NCI-H524 (cell line): Measurements from ENCODE around the gene BIRC5.
A peak's percentile ranks its signal among the peaks of the same experiment; 100 is the strongest.
"Not testable (repeated sequence)": the region's sequence is repeated elsewhere in the genome, so short reads cannot be mapped to it uniquely, and the experiment has no call there.

Experiments used
- DNase-seq, 2 experiments: peaks; one replicate each; lab custom pipeline; 2025; lab: John Stamatoyannopoulos, UW

BIRC5 gene

DNA sequence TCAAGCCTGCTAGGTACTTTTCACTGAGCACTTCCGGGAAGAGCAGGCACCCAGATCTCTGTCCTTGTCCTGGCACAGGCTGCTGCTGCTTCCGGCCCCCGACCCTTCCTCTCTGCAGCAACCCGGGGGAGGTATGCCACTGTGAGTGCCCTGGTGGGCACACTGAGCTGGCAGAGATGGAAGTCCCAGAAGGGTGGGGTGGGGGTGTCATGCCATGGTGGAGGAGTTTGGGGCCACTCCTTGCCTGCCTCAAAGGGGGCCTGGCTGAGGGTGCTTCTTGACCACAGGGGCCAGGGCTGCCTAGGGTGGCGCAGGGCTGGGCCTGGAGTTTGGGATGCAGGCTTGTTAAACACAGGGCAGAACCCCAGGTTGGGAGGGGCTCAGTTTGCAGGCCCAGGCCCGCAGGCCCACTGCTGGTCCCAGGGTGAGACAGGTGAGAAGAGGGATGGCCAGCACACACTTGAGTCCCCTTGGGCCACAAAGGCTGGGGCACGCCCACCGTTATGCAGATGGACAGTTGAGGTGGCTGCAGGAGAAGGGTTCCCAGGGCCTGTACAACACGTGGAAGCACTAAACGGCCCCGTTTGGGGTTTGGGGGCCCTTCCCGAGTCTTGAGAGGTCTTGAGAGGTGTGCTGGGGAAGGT lies 26.1 kb downstream of the BIRC5 start:
- no peak for DNase-seq

DNA sequence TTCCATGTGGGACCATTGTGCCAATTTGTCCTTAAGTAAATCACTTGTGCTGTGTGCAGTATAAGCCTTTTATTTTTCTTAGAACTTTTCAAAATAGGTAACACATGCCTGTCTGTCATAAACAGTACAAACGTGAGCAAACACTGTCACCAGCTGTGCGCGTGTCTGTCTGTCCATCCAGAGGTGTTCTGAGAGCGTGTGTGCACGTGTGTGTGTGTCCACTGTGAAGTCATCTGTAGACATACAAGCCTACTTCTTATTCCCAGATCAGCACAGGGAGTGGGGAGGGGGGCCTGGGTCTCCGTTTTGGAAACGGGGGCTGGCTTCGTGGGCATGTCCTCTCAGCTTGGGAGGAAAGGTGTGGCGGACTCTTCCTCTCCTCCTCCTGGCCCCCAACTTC lies 26.8 kb downstream of the BIRC5 start:
- no peak for DNase-seq

DNA sequence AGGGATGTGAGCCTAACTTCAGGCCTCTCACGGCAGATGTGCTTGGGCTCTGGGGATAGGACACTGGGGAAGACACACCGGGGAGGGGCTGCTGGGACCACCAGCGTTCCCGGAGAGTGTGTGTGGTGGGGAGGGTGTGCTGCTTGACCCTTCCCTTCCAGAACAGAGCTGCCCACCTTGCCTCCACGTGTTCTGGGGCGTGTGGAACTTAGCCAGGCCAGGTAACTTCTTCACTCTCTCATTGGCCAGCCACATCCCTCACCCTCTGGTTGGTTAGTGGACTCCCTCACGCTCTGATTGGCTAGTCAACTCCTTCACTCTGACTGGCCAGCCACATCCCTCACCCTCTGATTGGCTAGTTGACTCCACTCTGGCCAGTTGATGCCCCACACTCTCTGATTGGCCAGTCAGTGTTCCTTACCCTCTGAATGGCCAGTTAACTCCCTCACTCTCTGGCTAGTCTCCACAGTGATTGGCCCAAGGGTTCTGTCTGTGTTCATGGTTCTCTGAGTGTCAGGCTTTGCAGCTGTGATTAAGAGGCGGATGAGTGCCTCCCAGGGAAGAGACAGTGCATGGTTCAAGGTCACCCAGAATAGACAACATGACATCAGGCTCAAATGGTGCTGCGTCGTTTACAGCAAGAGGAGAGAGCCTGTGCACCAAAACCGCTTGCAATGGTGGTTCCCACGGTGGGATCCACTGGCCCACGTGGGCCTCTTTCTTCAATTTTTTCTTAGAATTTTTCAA lies 27.4 kb downstream of the BIRC5 start:
- DNase-seq, result peak; percentile 74 to 82

DNA sequence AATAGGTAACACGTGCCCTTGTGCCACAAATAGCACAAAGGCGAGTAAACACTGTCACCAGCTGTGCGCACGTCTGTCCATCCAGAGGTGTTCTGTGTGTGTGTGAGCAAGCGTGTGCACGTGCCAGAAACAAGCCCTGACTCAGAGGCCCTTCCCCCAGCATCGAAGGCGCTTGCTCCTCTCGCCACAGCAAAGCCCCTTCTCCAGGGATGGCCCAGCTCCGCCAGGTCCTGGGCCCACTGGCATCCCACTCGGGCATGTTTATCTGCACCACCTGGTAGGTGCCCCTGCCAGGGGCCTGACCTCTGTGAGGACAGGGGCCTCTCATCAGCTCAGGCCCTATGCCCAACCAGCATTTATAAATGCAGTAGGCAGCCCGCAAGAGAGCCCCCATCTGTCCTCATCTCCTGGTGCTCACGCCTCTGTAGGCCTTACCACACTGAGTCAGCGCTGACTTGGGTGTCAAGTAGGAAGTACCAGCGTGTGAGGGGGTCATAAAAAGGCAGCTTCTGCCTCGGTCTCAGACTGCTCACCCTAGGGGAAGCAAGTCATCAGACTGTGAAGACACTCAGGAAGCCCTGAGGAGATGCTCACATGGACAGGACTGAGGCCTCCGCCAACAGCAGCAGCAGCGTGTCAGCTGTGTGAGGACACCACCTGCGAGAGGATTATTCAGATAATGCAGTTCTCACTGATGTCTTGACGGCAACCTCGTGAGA lies 28.1 kb downstream of the BIRC5 start:
- DNase-seq, result no peak

DNA sequence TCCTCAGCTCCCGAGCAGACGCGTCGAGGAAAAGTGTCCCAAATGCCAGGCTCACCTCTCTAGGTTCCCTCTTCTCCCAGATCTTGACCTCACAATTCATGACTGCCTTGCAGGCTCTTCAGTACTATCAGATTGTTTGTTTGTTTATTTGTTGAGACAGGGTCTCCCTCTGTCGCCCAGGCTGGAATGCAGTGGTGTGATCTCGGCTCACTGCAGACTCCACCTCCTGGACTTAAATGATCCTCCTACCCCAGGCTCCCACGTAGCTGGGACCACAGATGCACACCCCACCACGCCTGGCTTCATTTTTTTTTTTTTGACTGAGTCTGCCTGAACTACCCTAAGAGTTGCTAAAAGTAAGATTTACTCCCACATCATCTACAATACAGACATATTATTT lies 33.3 kb downstream of the BIRC5 start:
- DNase-seq, result no peak

DNA sequence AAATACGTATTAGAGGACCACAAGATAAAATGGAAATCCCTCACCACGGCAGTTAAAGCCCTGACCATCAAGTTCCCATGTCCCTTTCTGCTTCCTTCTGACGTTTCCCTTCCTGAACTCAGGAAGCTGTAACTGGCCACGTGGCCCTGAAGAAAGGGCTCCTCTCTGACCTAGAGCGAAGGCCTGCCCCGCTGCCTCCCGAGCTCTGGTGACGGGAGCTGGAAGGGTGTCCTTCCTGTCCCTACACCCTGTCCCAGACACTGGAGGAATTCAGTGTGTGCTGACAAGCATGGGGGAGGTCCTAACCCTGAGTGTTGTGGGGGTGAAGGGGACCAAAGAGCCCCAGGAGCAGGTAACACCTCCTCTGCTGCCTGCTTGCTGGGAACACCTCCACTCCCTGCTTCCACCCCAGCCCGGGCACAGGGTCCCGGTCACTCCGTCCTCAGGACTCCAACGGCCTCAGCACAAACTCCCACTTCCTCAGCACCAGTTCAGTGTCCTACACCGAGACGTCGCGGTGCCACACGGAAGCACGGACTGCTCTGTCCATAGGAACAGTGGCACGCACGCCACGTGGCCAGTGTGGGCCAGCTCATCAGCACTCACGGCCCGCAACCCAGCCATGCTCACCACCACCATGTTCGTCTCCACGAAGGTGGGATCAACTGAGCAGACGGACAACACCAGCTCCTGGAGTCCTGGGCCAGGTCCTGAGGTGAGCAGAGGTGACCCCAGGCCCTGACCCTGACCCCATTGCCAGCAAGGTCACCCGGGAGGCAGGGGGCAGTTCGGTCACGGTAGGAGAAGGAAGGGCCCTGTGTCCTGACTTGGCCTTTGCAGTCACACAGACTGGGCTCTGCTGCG lies 34.2 kb downstream of the BIRC5 start:
- no peak for DNase-seq

DNA sequence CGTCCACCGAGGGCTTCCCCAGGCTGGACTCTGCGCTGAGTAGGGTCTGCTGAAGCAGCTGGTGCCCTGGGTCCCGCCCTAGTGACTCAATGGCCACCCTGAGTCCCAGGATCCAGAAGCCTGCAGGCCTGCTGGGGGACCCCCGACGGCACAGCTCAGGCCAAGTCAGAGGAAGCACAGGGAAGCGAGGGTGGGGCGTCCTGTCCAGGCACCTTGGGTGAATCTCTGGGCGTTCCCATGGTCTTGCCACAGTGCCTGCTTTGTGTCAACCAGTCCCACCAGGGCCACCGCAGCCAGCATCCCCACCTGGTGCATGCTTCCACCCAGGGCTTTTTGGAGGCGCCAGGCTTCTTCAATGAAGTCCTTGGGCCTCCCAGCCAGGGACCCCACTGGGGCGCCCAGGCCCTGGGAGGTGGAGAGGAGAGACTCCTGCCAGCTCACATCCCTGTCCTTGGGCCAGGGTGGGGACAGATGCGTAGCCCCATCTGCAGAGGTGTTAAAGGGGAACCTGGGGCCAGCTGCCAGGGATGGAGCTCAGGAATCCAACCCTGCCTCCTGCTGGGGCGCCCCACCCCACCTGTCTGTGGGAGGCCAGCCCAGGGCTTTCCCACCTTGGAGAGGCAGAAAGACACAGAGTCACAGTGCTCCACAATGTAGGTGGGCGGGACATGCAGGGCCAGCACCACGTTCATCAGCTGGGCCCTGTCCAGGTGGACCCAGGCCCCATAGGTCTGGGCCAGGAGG lies 35.2 kb downstream of the BIRC5 start:
- DNase-seq, result no peak

DNA sequence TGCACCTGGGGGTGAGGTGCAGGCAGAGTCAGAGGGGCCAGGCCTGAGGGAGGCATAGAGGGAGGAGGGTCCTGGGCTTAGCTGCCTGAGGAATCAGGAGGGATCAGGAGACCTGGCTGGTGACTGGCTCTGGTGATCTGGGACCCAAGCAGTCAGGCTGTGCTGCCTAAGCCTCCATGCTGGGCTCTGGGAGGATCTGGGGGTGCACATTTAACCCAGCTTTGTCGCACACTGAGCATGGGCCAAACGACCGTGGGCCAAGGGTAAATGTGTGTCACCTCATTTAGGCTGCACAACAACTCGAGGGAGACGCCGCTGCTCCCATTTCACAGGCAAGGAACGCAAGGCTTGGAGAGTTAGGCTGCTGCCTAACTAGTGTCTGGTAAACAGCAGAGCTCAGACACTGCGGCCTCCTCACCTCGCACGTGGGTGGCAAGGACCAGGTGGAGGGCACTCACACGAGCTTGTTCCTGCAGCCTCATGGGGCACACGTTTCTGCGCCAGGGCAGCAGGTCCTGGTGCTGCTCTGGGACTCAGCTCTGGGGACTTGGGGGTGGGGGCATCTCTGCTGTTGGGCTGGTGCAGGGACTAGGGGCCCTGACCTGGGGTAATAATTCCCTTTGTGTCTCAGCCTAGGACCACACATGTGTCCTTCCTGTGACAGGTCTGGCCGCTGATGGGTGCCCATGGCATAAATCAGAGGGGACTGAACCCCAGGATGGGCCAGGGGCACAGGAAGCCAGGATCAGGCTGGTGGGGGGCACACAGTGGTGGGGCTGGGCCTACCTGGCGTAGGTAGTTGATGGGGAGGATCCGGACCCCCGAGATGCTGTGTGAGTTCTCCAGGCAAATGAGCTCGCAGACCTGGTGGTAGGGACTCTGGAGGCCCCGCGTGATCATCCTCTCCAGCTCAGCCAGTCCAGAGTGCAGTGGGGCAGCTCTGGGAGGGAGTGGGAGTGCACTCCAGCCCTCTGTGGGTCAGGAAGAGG lies 36.1 kb downstream of the BIRC5 start:
- no peak for DNase-seq

DNA sequence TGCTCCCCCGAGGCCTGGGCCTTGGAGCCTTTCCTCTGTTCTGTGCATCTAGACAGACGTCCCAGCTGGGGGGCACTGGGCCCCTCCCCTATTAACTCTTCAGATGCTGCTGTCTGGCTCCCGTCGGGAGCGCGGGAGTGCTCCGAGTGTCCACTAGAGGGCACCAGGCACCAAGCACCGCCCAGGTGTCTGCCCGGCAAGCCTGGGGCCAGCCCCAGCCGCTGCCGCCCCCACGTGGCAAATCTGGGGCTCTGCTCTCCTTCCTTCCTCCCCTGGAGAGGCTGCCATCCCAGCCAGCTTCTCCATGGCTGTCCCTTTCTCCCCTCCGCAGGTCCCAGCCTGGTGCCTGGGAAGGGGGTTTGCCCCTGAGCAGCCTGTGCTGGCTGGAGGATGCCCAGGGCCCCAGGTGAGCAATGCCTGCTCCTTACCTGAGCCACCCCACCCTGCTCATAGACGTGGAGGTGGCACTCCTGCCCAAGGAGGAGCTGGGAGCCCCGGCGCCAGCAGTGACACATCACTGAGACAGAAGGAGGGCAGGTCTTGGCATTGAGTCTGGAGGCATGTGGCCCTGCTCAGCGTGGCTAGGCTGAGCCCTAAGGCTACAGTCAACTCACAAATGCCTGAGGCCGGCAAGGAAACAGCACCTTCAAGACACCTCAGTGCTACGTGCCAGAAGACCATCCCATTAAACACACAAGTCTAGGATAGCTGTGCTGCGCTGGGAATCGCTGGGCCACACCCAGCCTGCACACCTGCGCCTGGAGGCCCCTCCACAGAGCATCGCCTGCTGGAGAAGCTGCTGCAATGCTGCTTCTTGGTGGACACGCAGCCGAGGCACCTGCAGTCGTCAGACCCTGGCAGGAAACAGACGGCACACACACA lies 37.1 kb downstream of the BIRC5 start:
- DNase-seq, result peak; percentile 91 to 94

DNA sequence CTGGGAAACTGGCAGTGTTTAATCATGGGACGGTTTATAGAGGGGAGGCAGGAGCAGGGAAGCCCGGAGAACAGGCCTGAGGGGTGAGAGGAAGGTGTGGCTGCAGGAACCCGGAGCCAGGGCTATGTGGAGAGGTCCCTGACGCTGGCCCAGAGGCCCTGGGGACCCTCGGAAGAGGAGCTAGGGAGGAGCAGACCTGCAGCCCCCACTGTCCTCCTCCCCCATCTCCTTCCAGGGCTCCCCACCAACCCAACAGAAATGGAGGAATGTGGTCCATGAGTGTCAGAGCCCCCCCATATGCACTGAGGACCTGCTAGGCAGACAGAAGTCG lies 37.7 kb downstream of the BIRC5 start:
- DNase-seq, result no peak

DNA sequence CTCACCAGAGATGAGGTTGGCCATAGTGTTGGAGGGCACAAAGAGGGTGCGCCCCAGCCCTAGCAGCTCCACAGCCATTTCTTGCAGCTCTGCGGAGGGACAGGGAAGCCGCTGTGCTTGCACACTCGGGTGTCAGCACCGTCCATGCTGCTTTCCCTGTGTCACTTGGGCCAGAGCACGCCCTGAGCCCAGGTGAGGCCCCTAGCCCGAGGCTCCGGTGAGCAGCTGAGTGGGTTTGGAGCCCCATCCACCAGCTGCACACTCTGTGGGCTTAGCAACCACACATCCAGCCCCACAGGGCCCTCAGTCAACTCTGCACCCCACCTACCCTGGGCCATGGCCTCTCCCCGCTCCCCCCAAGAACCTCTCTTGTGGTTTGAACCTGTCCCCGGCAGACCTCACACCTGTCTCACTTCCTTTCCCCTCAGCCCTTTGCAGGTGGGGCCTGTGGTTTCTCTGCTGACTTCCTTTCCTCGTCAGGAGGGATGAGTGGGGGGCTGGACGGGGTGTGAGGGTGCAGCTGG lies 38.1 kb downstream of the BIRC5 start:
- no peak for DNase-seq

DNA sequence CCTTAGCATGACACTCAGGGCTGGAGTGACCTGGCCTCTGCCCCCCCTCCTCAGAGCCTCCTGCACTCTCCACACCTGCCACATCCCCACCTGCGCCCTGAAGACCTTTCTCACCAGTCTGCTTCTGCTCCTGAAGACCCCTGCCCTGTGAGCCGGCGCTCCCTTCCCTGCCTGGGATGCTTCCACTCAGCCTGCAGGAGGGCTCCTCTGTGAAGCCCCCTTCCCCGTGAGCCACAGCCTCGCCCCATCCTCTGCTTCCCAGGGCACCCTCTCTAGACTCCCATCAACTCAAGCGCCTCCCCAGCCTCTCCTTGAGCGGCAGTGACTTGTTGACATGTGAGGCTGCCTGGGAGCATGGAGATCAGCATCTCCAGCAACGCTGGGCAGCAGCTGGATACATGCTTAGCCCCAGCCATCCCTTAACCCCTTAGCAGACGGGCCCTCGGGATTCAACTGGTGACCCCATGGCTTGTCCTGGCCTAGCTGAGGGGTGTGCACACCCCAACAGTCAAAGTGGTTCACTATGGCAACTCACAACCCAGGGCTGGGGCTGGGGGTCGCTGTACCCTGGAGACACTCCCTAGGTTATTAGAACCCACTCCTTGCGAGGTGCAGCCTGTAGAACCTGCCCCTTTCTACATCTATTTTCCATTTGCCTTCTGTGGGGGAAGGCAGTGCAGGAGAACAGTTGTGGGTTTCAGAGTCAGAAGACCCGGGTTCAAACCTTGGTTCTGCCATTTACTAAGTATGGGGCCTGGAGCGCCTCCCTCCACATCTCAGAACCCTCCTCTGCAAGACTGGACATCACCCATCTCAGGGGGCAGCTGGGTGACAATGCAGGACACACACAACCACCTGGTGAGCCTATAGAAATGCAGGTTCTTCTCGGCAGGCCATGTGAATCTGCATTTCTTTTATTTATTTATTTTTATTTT lies 38.9 kb downstream of the BIRC5 start:
- DNase-seq, result no peak

DNA sequence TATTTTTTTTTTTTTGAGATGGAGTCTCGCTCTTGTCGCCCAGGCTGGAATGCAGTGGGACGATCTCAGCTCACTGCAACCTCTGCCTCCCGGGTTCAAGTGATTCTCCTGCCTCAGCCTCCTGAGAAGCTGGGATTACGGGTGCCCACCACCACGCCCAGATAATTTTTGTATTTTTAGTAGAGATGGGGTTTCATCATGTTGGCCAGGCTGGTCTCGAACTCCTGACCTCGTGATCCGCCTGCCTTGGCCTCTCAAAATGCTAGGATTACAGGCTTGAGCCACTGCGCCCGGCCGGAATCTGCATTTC lies 39.5 kb downstream of the BIRC5 start:
- DNase-seq, result not testable (repeated sequence)

DNA sequence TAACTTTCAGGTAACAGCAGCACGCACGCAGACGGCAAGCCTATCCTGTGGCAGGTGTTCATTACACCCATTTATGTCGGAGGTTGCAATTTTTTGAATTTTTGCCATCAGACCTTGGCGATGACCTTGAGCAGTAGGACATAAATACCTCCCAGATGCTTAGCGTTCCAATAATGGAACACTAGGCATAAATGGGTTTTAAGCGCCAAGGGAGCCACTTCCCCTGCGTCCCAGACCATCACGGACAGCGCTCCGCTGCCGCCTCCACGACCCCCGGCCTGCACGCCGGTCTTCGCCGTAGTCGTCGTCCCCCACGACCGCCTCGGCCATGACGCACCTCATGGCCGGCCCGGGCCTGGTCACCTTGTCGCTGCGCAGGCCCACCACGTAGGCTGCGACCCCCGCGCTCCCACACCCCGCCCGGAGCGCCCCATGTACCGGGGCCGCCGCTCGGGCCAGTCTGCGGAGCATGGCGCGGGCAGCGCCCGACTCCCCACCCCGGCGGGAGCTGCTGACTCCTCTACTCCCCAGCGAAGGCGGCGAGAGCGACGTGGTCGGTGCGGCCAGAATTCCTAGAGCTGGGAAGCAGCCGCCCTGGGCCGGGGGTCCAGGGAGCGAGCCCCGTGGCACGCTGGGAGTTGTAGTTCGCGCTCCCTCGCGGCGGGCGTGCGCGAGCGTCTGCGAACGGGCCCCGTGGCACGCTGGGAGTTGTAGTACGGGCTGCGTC lies 40.1 kb downstream of the BIRC5 start:
- DNase-seq, result peak; percentile 93 to 94

DNA sequence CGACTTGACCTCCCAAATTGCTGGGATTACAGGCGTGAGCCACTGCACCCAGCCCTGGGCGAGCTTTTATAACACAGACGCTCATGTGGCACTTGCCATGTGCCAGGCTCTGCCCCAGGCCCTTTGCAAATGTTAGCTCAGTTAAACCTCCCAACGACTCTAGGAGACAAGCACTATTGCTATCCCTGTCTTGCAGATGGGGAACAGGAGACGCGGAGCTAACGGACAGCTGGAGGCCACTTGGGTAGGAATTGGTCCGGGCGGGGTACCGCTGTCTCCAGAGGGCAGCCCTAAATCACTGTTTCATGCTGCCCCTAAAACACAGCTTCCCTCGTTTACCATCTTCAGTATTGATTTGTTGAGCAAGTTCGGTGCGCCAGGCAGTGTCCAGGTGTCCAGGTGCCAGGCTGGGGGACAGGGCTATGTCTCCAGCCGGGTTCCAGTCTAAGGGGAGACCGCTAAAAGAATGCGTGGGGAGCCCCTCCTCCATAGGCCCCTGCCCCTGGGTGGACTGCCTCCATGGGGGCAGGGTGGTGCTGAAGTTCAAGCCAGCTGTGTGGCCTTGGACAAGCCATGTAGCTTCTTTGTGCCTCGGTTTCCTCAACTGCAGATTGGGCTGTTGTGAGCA lies 41.1 kb downstream of the BIRC5 start:
- no peak for DNase-seq

DNA sequence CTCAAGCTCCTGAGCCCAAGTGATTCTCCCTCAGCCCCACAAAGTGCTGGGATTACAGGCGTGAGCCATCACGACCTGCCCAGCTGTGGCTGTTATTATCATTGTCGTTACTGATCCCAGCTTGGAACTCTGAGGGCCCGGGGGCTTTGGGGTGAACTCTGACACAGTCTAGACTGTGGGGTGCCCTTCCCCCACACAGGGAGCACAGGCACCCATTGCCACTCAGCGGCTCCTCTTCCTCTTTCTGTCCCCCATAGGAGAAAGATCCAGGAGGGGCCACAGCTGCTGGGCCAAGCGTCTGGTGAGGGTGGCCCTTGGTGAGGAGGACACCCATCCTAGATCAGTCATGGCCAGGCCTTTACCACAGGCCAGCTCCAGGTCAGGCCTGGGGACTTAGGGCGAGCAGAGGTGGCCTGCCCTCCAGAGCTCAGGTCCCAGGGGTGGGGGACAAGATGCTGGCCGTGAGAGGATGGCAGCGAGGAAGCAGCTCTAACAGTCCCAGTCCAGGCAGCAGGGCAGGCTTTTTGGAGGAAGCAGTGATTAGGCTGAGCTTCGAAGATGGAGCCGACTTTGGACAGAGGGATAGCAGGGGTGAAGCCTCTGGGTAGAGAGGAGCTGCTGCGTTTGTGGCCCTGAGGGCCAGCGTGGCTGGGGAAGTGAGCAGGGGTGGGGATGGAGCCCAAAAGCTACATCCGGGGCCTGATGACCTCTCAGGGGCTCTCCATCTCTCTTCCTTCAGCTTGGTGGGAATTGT lies 42.1 kb downstream of the BIRC5 start:
- no peak for DNase-seq
